Measurements from ENCODE around the gene CGREF1.

The CGREF1 gene

DNA sequence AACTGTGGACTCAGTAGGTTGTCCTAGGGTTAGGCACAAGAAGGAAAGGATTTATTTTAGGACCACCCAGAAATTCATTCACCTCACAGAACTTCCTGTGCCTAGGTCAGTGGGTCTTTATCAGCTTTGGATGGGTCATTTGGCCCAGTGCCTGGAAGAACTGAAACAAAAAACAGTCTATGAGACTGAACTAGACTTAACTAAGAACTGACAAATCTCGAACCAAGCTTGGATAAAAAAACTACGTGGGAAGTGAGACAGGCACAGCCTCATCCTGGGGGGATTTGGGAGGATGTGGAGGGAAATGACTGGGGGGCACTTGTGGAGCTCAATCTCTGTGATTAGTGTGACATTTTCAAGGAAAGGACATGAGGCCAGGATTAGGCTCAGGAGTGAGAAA lies 45.1 kb downstream of the CGREF1 start:
- DNase-seq (ENCODE audit: low read depth) = no peak

DNA sequence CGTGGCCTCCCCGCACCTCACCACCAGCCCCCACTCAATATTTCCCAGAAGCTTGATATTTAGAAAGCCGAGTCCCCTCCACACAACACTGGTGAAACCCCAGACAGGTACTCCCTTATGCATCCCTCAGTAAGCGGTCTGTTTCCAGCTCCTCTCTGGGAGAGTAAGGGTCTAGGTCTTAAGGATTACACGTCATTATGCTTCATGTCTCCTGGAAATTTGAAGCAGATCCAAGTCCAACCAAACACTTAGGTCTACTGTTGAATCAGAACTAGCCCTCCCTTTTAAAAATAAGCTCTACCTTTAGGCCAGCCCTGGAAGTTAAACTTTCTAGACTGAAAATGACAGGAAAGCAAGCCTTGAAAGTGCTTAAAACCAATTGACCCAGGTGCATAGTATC lies 46.0 kb downstream of the CGREF1 start:
- DNase-seq (ENCODE audit: low read depth) = no peak

DNA sequence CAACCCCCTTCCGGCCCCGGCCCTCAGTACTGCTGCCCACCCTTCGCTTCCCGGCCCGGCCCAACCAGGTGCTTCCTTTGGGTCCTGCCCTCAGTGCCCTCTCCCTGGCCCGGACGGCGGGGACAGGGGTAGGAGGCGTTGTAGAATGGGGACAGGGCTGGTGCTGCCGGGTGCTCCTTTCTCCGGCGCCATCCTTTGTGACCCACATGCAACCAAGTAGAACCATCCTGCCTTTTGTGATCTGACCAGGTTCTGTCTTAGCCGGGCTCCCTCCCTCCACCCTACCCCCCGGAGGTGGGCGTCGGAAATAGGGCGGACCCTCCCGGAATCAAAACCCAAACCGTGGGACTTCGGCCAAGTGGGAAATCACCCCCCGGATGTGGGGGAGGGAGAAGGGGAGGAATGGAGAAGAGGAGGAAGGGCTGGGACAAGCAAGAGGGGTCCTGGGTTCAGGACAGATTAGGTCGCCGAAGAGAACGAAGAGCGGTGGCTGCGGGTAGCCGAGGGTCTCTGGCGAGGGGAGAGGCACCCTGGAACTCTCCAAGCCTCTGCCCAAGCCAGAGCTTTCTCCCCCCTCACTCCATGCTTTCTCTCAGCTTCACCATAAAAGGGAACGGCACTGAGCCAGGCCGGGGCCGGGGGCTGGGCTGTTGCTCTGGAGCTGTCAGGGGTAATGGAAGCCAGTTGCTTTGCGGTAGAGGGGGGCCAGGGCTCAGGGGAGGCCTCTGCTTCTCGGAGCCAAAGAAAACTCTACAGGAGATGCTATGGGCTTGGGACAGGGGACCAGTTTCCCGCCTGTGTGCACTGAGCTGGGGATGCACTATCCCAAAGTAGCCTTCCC lies 46.7 kb downstream of the CGREF1 start:
- DNase-seq (ENCODE audit: low read depth) = peak; percentile 23

DNA sequence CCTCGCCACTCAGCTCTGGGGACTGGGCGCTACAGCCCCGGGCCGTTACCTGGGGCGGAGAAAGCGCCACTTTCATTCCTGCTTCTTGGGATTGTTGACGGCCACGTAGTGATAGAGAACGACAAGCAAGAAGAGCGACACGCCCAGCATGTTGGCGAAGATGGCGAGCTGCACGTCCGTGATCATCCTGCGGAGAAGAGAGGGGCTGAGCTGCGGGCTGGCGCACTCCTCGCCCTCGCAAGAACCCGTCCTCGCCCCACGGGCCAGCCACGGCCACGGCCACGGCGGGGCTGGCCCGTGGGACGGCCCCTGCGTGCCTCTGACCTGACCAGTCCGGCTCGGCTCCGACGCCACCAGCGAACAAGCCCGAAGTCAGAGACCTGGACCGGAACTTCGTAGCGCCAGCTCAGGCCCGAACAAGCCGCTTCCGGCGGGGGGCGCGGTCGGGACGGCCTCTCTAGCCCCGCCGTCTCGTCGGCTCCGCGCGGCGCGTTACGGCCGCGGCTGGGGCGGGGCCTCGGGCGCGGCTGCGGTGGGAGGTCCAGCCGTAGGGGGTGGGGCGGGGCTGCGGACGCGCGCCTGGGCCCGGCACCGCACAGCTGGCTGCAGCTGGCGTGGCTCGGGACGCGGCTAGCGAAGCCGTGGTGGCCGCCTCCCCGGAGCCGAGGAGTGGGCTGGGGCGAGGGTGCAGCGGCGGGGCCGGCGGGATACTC lies 47.5 kb downstream of the CGREF1 start, which contains the start of gene OST4:
Gene OST4, minus strand, starts transcription at position 378 of the 713 bp plus-strand sequence.
- peak; percentile 87 for DNase-seq (ENCODE audit: low read depth)

DNA sequence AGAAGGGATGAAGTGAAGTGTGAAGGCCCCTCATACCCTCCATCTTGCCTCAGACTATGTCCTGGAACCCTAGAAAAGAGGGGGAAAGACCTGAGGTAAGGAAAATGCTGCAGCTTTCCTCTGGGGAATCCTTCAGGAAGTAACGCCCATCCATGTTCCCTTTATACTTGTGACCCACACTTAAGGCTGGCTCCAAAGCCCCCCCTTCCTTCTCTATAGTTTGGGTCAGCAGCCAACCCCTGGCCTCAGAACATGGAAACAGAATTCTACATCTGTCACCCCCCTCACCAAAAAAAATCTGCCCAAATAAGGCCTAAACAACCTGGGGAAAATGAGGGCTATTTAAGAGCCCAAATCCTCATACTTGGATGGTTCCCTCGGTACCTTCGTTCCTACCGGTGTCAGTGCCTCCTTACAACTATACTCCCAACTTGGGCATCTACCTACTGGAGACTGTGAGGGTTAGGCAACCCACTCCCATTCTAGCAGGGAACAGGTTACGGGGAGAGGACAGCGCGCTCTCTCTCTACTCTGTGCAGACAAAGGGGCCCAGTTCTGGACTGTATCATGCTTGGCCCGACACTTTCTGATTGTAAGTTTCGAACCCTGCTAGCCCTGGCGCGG lies 48.2 kb downstream of the CGREF1 start:
- DNase-seq (ENCODE audit: low read depth) = no peak

DNA sequence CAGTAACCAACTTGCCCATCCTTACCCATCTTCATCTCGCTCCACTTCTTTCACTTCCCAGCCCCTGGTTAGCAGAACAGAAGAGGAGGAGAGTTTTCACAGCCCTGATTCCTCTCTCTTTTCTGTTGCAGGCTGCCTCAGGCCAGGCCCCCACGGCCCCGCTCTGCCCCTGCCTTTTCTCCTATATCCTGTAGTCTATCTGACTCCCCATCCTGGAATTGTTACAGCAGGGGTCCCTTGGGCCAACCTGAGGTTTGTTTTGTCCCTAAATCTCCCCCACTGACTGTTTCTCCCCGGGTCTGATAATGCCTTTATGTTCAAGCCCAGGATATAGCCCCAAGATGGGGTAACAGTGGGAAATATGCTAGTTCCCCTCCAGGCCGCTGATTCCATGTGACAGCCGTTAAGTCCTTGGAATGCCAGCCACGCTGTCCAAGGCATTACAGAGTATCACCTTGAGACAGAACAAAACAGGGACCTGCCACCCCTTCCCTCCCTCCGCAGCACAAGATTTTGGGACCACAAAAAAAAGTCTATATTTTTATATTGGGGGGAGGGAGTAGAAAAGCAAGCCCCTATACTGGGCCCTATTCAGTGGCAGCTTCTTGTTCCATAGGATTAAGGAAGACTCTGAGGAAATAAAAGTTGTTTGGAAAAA lies 48.8 kb downstream of the CGREF1 start:
- no peak for DNase-seq (ENCODE audit: low read depth)

DNA sequence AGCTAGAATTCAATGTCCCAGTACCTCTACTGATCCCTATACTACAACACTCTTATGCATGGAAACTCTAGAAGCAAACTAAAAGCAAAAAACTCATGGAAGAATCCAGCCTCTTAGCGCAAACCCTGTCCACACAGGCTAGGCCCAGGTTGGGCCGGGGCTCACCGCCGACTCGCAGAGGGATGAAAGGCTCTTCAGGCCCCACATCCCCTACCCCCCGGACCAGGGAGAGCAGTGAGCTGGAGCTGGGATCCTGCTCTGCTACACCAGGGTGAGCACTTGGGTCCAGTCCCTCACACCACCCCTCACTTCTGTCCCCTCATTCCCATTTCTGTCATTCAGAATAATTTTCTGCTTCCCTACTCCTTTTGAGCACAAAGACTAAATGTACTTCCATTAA lies 49.5 kb downstream of the CGREF1 start:
- DNase-seq (ENCODE audit: low read depth) = no peak

DNA sequence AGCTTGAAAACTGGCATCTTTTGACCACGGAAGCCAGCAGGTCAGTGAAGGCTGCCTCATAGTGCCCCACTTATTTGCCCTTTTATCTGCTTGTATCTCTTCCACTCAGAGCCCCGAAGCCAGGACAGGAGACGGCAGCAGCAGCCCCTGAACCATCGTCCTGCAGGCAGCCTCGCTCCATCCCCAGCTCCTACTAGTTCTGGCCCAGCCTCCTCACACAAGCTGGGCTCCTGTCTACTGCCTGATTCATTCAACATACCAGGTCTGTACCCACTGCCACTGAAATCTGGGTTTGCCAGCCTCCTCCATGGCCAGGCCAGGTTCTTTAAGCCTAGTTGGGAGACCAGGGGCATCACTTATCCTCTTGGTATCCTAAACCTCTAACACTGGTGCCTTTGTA lies 51.5 kb downstream of the CGREF1 start:
- no peak for DNase-seq (ENCODE audit: low read depth)

DNA sequence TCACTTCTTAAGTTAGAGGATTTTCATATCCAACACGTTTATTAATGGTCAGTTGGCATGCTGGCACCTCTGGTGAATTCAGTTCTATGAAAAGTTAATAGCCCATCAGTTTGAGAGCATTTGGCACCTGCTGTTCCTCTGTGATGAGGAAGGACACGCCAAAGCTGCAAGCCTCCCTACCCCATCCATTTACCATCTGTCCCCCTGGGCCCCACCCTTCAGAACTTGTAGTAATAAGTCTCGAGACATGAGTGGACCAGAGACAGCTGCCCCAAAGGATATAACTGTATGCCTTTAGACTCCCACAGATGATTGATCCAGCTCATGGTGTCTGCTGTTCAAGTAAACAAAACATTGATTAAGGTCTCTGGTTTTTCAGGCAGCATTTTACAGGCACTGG lies 53.8 kb downstream of the CGREF1 start:
- DNase-seq (ENCODE audit: low read depth) = no peak

DNA sequence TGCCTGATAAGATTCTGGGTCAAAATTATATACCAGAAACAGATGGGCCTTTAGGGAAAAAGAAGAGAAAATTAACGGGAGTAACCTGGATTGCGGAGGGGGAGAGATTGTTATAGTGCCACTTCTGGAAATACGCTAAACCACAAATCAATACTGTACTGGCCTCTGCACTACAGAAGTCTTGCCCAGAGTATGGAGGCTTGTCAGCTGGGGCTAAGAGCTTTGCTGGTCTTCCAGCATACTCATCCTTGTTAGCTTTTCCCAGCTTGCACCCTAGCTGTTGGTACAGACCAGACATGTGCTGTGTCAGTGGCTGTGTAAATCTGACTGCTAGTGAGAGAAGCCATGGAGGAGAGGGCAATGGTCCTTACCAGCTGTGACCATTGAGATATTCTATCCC lies 58.6 kb downstream of the CGREF1 start:
- DNase-seq (ENCODE audit: low read depth) = no peak

DNA sequence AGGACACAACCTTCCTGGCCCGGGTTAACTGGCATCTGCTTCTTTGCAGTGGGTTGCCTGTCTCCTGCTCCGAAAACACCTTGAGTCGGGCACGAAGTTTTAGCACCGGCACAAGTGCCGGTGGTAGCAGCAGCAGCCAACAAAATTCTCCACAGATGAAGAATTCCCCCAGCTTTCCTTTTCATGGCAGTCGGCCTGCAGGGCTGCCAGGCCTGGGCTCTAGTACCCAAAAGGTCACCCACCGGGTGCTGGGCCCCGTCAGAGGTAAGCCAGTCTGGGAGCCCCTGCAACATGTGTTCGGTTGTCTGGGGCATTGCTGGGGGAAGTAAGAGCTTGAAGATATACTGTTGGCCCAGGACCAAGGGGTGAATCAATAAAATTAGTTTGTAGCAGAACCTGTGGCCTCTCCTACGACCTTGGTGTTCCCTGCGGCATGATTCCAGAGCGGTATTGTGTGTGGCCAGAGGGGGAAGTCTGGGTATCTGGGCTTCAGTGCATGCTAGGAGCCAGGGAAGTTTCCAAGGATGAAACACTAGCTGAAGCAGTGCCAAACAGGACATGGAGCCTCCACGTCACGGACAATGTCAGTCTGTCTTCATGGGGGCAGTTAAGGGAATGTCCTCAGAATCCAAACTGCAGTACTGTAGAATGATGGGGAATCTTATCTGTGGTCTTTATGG lies 59.6 kb downstream of the CGREF1 start:
- no peak for DNase-seq (ENCODE audit: low read depth)

DNA sequence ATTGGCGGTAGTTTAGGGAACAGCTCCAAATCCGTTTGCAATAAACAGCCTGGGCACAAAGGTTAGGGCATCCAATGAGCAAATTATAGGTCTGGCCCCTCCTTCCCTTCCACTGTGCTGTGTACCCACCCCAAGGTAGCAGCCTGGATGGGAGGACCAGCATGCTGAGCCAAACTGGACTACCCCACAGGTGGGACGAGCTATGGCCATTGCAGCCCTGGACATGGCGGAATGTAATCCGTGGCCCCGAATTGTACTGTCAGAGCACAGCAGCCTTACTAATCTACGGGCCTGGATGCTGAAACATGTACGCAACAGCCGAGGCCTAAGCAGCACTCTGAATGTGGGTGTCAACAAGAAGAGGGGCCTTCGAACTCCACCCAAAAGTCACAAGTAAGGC lies 60.7 kb downstream of the CGREF1 start:
- no peak for DNase-seq (ENCODE audit: low read depth)

DNA sequence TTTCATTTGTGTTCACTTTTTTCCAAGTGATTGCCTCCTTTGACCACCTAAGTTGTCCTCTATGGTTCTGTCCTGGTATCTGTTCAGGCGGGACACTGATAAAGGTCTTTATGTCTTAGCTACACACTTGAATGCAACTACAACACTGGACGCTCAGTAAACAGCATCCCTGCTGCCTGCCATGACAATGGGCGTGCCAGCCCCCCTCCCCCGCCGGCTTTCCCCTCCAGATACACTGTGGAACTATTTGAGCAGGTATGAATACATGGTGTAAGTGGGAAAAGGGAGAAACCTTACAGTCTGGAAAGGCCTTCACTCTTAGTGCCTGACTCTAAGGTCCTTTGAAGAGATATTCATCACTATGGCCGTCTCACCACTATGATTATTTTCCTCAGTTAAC lies 61.7 kb downstream of the CGREF1 start:
- no peak for DNase-seq (ENCODE audit: low read depth)

DNA sequence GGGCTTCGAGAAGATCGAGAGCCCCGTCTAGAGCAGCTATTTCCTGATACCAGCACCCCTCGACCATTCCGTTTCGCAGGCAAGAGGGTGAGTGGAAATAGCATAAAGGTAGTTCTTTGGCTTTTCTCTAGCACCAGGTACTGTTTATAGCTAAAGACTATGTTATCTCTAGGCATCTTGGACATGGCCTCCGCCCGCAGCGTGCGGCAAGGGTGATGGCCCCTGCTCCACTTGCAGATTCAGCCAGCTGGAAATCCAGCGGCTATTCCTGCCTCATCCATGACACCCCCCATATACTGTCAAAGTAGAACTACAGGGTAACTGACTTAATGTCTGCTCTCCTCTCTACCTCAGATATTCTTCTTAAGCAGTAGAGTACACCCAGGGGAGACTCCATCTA lies 64.2 kb downstream of the CGREF1 start:
- DNase-seq (ENCODE audit: low read depth) = no peak

DNA sequence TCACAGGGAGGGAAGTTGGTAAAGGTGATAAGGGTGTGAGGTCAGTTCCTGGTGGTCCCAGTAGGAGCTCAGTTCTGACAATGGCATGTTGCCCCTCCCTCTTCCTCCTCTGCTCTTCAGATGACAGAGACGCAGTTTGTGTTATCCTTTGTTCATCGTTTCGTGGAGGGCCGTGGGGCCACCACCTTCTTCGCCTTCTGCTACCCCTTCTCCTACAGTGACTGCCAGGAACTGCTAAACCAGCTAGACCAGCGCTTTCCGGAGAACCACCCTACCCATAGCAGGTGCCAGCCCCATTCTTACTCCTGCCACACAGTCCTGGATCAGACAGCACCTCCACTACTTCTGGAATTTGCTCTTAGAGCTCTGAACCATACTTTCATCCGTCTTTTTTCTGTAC lies 65.2 kb downstream of the CGREF1 start:
- DNase-seq (ENCODE audit: low read depth) = no peak

DNA sequence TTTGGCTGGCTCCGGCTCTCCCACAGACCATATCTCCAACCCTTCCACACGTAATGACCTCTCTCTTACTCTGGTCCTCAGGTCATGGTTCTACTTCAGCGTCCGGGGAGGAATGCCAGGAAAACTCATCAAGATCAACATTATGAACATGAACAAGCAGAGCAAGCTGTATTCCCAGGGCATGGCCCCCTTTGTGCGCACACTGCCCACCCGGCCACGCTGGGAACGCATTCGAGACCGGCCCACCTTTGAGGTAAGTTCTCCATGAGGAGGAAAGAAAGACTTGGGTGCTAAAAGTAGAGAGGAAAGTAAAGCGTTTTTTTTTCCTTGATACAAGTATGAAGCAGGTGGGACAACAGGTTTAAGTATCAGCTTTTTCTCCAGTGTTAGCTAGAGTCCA lies 65.6 kb downstream of the CGREF1 start:
- no peak for DNase-seq (ENCODE audit: low read depth)

DNA sequence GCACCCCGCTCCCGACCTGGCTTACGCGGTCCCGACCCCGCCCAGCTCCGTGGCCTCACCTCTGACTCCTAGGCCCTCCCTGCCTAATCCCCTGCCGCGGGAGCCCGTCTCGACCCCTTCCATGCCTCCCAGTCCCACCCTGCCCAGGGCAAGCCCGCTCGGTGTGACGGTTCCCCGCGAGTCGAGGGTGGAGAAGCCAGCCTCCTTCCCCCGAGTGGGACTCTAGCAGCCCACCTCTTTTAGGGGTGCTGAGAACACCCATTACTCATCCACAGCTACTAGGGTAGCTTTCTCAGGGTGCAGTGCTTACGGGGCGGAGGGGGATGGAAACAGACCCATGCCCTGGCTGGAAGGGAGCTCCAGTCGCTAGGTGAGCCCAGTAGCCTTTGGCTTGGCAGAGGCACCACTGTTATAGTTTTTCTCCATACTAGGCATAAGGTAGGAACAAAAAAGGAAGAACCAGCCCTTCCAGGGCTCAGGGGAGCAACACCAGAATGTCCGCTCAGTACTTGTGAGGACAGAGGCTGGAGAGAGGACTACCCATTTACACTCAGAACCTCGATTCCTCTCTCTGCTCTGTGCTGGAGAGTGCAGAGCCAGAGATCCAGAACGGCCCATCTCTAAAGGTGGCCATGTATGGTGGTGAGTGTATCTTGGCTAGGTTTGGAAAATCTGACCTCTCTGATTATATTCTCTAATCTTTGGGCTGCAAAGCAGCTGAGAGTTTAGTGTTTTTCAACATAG lies 66.9 kb downstream of the CGREF1 start:
- no peak for DNase-seq (ENCODE audit: low read depth)

DNA sequence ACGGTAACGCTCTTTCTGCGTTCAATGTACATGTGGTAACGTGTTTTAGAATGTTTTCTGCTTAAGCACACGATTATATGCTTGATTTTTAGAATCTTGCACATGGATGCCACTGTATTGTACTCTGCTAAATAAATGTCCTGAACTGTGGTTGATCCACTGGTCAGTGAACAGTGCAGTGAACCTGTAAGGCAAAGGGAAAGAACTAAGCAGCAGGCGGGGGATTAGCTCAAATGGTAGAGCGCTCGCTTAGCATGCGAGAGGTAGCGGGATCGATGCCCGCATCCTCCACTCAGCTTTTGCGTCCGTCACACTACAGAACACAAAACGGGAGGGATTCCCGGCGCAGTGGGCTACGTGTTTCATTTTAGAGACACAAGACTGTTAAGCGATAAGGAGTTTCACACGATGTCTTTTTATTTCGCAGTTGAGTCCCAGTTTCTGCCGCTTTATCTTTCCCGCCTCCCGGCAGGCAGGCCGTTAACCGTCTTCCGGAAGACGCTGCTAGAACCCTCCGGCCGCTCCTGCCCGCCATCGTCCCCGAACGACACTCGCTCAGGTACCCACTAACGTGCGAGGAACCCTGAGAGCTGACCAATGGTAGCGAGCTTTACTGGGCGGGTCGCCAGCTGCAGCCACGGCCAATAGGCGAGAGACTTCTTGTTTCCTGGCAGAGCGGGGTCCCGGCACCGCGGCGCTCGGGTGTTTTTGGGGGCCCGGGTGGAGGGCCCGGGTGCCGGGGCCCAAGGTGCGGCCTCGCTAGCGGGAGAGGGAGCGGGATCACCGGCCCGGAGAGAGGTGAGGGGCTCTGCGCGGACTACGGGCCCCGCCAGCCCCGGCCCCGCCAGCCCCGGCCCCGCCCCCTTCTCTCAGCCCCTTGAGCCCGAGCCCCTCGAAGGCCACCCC lies 67.7 kb downstream of the CGREF1 start, which contains the start of gene AGBL5:
Gene AGBL5, plus strand, starts transcription at position 673 of the 906 bp plus-strand sequence. CDS start 1,291 bp downstream, outside the sequence.
- peak; percentile 93 for DNase-seq (ENCODE audit: low read depth)

Measured in activated T-helper 9 cell treated with anti-CD3 and anti-CD28 coated beads, Interleukin-2, amount 50 U/mL, for 16 hours (primary cell).